GM23248 (cell line): ENCODE data around the gene PPP1R13B. TPM values are rescaled to one million over a fixed set of nuclear protein-coding genes. Genes with fewer than 3 reads are reported as not detected.

Experiments used
- DNase-seq: peaks from one replicate; pipeline ENCODE4 v3.0.0-alpha.2; 2015
- H2AFZ ChIP-seq: fragments of 200-600 bp; sonication (generic); 2 replicates; pipeline ENCODE4 v1.6.1; 2016; ENCODE audit warnings: antibody characterized with exemption
- H3F3A ChIP-seq: fragments of 200-600 bp; sonication (generic); 2 replicates; pipeline ENCODE4 v1.6.1; 2016; ENCODE audit warnings: mild to moderate bottlenecking, antibody characterized with exemption, mixed run types; ENCODE audit not compliant: insufficient read depth
- H3K27ac ChIP-seq: fragments of 200-600 bp; sonication (generic); 2 replicates; pipeline ENCODE4 v1.5.1; 2016; ENCODE audit warnings: mild to moderate bottlenecking
- H3K27me3 ChIP-seq: fragments of 200-600 bp; sonication (generic); replicated peaks from 2 replicates; pipeline ENCODE4 v1.6.1; 2016; ENCODE audit warnings: mild to moderate bottlenecking; ENCODE audit not compliant: insufficient read depth
- H3K36me3 ChIP-seq: fragments of 200-600 bp; sonication (generic); 2 replicates; pipeline ENCODE4 v1.6.1; 2016; ENCODE audit warnings: low read depth, mild to moderate bottlenecking
- H3K4me1 ChIP-seq: fragments of 200-600 bp; sonication (generic); 2 replicates; pipeline ENCODE4 v1.6.1; 2016; ENCODE audit warnings: mild to moderate bottlenecking; ENCODE audit not compliant: insufficient read depth
- H3K4me2 ChIP-seq: fragments of 200-600 bp; sonication (generic); one replicate; pipeline ENCODE4 v1.6.1; 2016; ENCODE audit warnings: mild to moderate bottlenecking; ENCODE audit not compliant: unreplicated experiment
- H3K4me3 ChIP-seq: fragments of 200-600 bp; sonication (generic); 2 replicates; pipeline ENCODE4 v1.5.1; 2016; ENCODE audit warnings: mild to moderate bottlenecking
- H3K79me2 ChIP-seq: fragments of 200-600 bp; sonication (generic); 2 replicates; pipeline ENCODE4 v1.6.1; 2016; ENCODE audit warnings: mild to moderate bottlenecking; ENCODE audit not compliant: insufficient read depth
- H3K9ac ChIP-seq: fragments of 200-600 bp; sonication (generic); 2 replicates; pipeline ENCODE4 v1.6.1; 2016; ENCODE audit warnings: mild to moderate bottlenecking
- H3K9me2 ChIP-seq: fragments of 200-600 bp; sonication (generic); 2 replicates; pipeline ENCODE4 v1.6.1; 2016; ENCODE audit warnings: mixed run types, mild to moderate bottlenecking, moderate library complexity; ENCODE audit not compliant: insufficient read depth
- H3K9me3 ChIP-seq: fragments of 200-600 bp; sonication (generic); one replicate; pipeline ENCODE4 v1.6.1; 2017; ENCODE audit warnings: low read depth
- H4K20me1 ChIP-seq: fragments of 200-600 bp; sonication (generic); 2 replicates; pipeline ENCODE4 v1.6.0; 2016; ENCODE audit not compliant: insufficient read depth
- EZH2 ChIP-seq: fragments of 200-600 bp; sonication (generic); IDR thresholded peaks from 2 replicates; pipeline ENCODE4 v1.6.1; 2018; ENCODE audit warnings: antibody characterized with exemption, mild to moderate bottlenecking; ENCODE audit not compliant: insufficient read depth, poor library complexity, severe bottlenecking
- EZH2phosphoT487 ChIP-seq: fragments of 200-600 bp; sonication (generic); IDR thresholded peaks from 2 replicates; pipeline ENCODE4 v1.6.1; 2018; ENCODE audit warnings: antibody characterized with exemption, moderate library complexity, mild to moderate bottlenecking, low read depth; ENCODE audit not compliant: insufficient read depth
- WGBS, 2 experiments: methylation state at CpG; one replicate each; pipeline ENCODE4 v1.1.6; 2015 to 2017; ENCODE audit warnings: low lambda C conversion rate in 2 of 2, low coverage in 1 of 2; ENCODE audit errors: missing lambda C conversion rate in 2 of 2; 5-methylcytosine and 5-hydroxymethylcytosine counted together
- in situ Hi-C: fragments of 300-500 bp; cut with MboI; formaldehyde crosslinking; loops from 2 replicates; pipeline ENCODE4 v1.15.0; 2020
- polyA plus RNA-seq: library from polyadenylated mRNA; unstranded; fragments of >200 nt; fragmentation: Nextera tagmentation; extraction: Ambion mirVana; gene quantifications from 2 replicates; pipeline ENCODE4 v1.2.1, GENCODE V29; 2016
- total RNA-seq: library from RNA; depleted of rRNA; stranded (reverse); fragments of >200 nt; shearing (Covaris generic); gene quantifications from 2 replicates; pipeline ENCODE4 v1.2.3, GENCODE V29; 2014

The PPP1R13B gene
- total and polyA plus RNA-seq, 2 experiments from 2014 or later, result 2.0 to 4.6 TPM

DNA sequence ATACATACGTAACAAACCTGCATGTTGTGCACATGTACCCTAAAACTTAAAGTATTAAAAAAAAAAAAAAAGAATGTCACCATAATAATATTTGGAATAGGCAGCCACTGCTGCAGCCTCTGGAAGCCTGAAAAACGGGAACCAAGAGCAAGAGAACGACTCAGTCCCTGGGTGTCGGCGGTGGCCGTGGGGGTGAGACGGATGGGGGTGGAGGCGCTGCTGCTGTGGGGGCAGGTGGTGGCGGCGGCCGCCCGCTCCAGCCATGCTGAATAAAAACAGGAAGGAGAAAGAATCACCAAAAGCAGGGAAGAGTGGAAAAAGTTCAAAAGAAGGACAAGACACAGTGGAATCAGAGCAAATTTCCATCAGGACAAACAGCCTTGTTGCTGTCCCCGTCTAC lies 84.8 kb downstream of the PPP1R13B start:
- Histone ChIP-seq H3K9me2 (no peaks in the 10 kb centered on the region), H3K4me1 (no peaks in the 10 kb centered on the region), H3K4me2 (no peak overlapping the region), H3F3A (no peaks in the 10 kb centered on the region), H3K36me3 (no peaks in the 10 kb centered on the region), H3K9me3 (no peaks in the 10 kb centered on the region), H3K9ac (no peak overlapping the region), H3K79me2 (no peaks in the 10 kb centered on the region), H3K4me3 (no peak overlapping the region), H2AFZ (no peak overlapping the region), H4K20me1 (no peaks in the 10 kb centered on the region), H3K27ac (no peak overlapping the region), H3K27me3 (no peaks in the 10 kb centered on the region)
- WGBS, 2 experiments, result 90 to 92% methylated on average over 8 to 13 of the region's 13 CpGs
- in situ Hi-C loops, result no loop called here
- no peak for DNase-seq
- TF ChIP-seq EZH2, result no peak
- TF ChIP-seq EZH2phosphoT487, result no peak

DNA sequence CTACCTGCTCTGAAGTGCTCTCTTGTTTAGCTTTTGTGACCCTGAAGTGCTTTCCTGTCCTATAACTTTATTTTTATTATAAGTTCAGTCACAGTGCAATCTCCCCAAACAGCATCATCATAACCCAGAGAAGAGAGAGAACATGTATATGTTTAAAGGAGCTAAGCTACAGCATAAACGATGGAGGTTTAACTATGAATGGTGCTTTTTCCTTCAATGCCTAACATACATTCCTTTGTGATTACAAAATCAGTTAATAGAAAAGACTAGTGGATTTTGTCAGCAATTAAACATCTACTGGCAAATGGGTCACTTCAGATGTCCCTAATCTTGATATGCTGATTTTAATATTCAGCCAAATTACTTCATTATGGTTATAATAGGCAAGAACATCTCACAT lies 85.3 kb downstream of the PPP1R13B start:
- no peaks in the 10 kb centered on the region for H3K79me2 ChIP-seq
- no peaks in the 10 kb centered on the region for H3K27me3 ChIP-seq
- H2AFZ ChIP-seq, result no peak overlapping the region
- no peaks in the 10 kb centered on the region for H3K4me1 ChIP-seq
- no peaks in the 10 kb centered on the region for H3K9me3 ChIP-seq
- no peak overlapping the region for H3K9ac ChIP-seq
- H3K4me2 ChIP-seq, result no peak overlapping the region
- H3F3A ChIP-seq, result no peaks in the 10 kb centered on the region
- H3K27ac ChIP-seq, result no peak overlapping the region
- DNase-seq, result peak; percentile 32
- in situ Hi-C loops, result no loop called here
- TF ChIP-seq EZH2 (no peak), EZH2phosphoT487 (no peak)
- H4K20me1 ChIP-seq, result no peaks in the 10 kb centered on the region
- 36 to 49% methylated on average over 1 of the region's 1 CpG for WGBS, 2 experiments
- no peaks in the 10 kb centered on the region for H3K9me2 ChIP-seq
- no peak overlapping the region for H3K4me3 ChIP-seq
- H3K36me3 ChIP-seq, result no peaks in the 10 kb centered on the region

DNA sequence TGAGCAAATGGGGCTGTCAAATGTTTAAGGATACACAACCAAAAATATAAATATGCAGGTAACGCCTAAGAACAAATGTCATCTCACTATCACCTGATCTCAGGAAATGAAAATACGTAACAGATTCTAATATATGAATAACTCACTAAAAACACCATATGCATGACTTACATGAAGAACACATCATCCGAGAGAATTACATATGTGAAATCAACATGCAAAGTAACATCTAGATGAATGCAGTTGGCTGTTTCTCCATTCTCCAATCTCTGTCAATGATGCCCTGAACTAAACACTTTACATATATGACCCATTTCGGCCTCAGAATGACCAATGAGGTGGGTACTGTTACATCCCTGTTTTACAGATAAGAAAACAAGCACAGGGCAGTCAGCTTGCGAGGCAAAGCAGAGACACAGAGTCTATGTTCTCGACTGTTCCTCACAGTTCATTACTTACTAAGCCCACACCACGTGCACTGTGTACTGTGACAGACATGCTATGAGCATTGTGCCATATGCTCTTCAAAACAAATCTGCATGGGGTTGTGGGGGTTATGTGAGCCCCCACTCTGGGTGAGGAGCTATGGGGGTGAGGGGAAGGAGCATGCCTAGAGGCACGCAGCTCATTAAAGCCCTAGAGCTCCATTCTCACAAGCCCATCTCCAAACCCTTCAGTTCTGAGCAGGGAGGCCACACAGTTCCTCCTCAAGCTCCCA lies 89.2 kb downstream of the PPP1R13B start:
- Histone ChIP-seq H3K4me2 (no peak overlapping the region), H4K20me1 (no peaks in the 10 kb centered on the region; the same call in 1 of the 2 replicates), H3K4me3 (no peak overlapping the region), H3F3A (no peaks in the 10 kb centered on the region), H3K9me2 (no peaks in the 10 kb centered on the region), H3K27me3 (no peaks in the 10 kb centered on the region), H3K79me2 (no peaks in the 10 kb centered on the region), H3K9me3 (no peaks in the 10 kb centered on the region), H3K9ac (no peak overlapping the region), H3K27ac (no peak overlapping the region), H3K4me1 (no peaks in the 10 kb centered on the region), H2AFZ (no peak overlapping the region), H3K36me3 (no peaks in the 10 kb centered on the region)
- TF ChIP-seq EZH2phosphoT487 (no peak), EZH2 (no peak)
- DNase-seq, result no peak
- WGBS, 2 experiments, result 88 to 90% methylated on average over 8 of the region's 8 CpGs
- in situ Hi-C loops, result no loop called here

DNA sequence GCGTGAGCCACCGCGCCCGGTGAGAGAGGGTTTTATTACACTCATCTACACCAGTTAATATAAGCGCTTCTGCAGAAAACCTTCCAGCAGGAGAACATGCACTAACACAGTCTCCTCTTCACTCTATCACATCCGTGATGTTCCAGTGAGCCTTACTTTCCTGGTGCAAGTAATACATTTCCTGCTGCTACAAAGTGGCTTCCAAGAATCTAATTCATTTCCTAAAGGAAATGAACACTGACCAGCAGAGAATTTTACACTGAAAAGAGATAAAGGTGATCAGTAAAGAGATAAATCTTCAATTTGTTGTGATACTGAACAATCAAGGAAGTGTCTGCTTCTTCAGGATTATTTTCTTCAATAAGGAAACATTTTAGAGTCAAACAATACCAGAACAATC lies 92.3 kb downstream of the PPP1R13B start:
- Histone ChIP-seq H4K20me1 (no peaks in the 10 kb centered on the region; the same call in 1 of the 2 replicates), H3K79me2 (no peaks in the 10 kb centered on the region), H3K4me2 (no peak overlapping the region), H3K9ac (no peak overlapping the region), H3K27me3 (no peaks in the 10 kb centered on the region), H3K4me3 (no peak overlapping the region), H3K4me1 (no peaks in the 10 kb centered on the region), H3F3A (no peaks in the 10 kb centered on the region), H3K9me2 (no peaks in the 10 kb centered on the region), H3K9me3 (no peaks in the 10 kb centered on the region), H3K27ac (no peak overlapping the region), H2AFZ (no peak overlapping the region), H3K36me3 (no peaks in the 10 kb centered on the region)
- in situ Hi-C loops, result no loop called here
- 97% methylated on average over 6 of the region's 6 CpGs for WGBS, 2 experiments
- no peak for TF ChIP-seq EZH2
- no peak for TF ChIP-seq EZH2phosphoT487
- DNase-seq, result no peak
